Measurements from ENCODE around the gene DCHS1.

- TF ChIP-seq TARDBP (IDR thresholded peaks at IDR 0.05) (no peak), FOXM1 (IDR thresholded peaks at IDR 0.05; ENCODE audit: borderline replicate concordance) (no peak), SUZ12 (IDR thresholded peaks at IDR 0.05) (no peak), SP1 (IDR thresholded peaks at IDR 0.05) (no peak), ARNT (IDR thresholded peaks at IDR 0.05) (no peak), L3MBTL2 (conservative IDR thresholded peaks at IDR 0.05) (no peak), ELF4 (IDR thresholded peaks at IDR 0.05) (no peak)
Measured at GRCh38 chr11:6666302-6667183, 10.9 kb upstream of the DCHS1 start.
